GM19395 (cell line): ENCODE data around the gene ZNF699.
"Not testable (repeated sequence)": the region's sequence is repeated elsewhere in the genome, so short reads cannot be mapped to it uniquely, and the experiment has no call there.

Experiments used
- ATAC-seq: cut with Tn5 transposase; IDR thresholded peaks from one replicate; pipeline ENCODE4 v1.9.1; 2021; ENCODE audit warnings: mild to moderate bottlenecking, moderate library complexity; ENCODE audit not compliant: unreplicated experiment

ZNF699 gene

DNA sequence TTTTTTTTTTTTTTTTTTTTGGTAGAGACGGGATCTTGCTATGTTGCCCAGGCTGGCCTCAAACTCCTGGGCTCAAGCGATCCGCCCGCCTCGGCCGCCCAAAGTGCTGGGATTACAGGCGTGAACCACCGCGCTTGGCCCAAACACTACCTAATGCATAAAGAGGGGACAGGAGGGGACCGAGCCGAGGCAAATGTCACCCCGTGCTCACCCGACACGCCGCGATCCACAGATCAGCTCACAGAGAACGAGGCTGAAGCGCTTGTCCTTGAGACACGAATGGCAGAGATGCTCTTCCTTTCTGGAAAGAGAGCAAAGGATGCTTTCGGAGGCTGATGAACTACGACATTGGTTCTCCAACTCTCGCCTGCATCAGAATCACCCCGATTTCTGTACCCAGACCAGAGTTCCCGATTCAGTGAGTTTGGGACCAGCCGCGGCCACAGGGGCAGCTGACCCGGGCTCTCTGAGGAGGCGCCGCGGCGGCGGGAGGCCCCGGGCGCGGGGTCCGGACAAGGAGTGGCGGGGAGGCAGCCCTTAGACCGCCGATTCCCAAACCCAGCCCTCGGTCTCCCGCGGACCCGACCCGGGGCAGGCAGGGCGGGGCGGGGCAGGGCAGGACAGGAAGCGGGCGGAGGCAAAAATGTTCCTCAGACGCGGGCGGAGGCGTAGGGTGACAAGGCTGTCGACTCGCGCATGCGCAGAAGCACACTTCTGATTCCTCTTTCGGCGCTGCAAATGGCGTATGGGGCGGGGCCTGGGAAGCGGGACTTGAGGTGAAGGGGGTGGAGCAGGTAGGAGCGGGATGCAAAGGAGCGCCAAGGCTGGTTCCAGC lies at the start of gene ZNF699:
TSS of gene ZNF699 (minus strand) at position 700 of the 835 bp plus-strand sequence. CDS start 4,719 bp downstream, outside the sequence.
- ATAC-seq: peak; percentile 88

DNA sequence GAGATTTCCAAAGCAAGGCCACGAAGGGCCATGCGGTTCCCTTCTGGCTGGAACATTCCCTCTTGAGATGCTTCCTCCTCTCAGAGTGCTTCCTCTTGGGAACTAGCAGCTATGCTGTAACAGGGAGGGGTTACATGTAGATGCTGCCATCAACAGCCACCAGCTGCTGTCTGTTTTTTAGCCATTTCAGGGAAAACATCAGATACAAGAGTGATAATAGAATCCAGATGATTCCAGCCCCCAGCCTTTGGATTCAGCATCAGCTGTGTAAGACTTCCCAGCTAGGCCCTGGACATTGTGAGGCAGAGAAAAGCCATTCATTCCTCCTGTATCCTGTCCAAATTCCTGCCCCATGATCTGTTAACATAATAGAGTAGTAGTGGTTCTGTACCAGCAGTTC lies 45.0 kb upstream of the ZNF699 start:
- no peak for ATAC-seq

DNA sequence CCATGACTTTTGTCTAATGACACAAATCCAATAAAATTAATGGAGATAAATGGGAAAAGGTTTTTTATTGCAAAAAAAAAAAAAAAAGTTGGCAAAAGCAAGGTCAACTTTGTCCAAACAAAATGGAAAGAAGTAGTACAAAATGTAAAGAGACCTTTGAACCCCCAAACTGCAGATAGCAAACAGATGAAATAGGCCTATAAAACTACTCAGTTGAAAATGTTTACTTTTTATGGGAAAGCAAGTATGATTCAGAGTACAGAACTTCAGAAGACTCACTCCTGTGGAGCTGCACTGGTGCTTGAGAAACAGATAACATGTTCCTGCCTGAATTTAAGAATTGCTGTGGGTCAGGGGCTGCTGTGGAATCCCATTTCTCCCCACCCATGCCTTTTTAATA lies 43.4 kb upstream of the ZNF699 start:
- ATAC-seq: no peak

DNA sequence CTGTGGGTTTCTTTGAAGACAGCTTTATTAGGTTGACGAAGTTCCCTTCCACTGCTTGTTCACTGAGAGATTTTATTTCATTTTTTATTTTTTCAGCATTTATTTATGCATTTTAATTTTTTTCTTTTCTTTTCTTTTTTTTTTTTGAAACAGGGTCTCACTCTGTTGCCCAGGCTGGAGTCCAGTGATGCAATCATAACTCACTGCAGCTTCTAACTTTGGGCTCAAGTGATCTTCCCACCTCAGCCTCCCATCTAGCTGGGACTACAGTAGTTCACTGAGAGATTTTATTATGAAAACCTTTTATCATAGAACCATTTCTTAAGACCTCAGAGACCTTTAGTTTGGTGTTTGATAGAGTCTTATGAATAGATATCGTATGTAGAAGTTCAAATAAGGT lies 42.9 kb upstream of the ZNF699 start:
- ATAC-seq: no peak

DNA sequence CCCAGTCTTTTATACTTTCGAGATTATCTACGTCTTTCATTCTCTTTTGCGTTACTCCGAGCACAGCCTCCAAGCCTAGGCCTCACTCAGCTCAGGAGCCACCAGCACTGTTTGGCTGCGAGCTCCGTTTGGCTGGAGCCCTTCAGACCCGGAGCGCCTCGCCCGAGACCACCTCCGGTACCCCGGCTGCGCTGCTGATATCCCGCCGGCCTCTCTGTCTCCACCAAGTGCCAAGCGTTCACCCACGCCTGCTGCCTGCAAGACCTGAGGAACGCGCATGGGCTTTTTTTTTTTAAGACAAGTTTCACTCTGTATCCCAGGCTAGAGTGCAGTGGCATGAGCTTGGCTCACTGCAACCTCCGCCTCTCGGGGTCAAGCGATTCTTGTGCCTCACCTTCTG lies 39.0 kb upstream of the ZNF699 start:
- no peak for ATAC-seq

DNA sequence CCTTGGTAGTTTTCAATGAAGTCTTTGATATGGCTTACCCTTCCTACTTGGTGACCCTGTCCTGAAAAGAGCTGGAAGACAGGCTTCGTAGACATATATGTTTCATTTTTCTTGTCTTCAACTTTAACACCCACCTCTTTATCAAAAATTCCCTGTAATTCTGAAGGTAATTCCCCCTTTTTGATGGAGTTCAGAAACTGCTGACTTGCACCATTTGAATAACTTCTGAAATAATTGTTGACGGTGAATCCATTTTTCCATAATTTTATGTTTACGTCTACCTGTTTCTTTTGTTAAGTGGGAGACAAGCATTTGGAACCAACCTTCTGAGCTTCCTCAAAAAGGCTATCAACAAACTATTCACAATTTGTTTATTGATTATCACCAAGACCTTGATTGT lies 38.6 kb upstream of the ZNF699 start:
- no peak for ATAC-seq

DNA sequence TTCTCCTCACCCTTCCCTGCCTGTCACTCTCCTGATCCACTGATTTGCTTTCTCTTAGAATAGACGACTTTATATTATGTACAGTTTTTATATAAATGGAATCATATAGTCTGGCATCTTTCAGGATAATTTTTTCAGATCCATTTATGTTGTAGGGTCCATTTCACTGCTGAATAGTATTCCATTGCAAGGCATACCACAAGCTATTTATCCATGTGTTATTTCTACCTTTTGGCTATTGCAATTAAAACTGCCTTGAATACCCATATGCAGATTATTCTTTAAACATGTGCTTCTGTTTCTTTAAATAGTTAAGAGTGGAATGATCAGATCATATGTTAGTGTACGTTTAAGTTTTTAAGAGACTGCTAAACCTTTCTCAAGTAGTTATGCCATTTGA lies 35.4 kb upstream of the ZNF699 start:
- ATAC-seq: no peak

DNA sequence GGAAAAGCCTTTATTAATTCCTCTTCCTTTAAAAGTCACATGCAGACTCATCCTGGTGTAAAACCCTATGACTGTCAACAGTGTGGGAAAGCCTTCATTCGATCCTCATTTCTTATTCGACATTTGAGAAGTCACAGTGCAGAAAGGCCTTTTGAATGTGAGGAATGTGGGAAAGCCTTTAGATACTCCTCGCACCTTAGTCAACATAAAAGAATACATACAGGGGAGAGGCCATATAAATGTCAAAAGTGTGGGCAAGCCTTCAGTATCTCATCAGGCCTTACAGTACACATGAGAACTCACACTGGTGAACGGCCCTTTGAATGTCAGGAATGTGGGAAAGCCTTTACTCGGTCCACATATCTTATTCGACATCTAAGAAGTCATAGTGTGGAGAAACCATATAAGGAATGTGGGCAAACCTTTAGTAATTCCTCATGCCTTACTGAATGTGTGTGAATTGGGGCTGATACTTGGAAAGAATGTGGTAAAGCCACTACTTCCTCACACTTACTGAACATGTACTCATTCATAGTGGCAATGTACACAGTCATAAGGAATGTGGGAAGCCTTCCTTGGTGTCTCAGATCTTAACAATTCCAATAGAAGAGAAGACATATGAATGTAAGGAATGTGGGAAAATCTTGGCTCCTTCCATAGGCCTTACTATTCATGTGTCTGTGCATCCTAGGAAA lies 33.1 kb upstream of the ZNF699 start:
- no peak for ATAC-seq

DNA sequence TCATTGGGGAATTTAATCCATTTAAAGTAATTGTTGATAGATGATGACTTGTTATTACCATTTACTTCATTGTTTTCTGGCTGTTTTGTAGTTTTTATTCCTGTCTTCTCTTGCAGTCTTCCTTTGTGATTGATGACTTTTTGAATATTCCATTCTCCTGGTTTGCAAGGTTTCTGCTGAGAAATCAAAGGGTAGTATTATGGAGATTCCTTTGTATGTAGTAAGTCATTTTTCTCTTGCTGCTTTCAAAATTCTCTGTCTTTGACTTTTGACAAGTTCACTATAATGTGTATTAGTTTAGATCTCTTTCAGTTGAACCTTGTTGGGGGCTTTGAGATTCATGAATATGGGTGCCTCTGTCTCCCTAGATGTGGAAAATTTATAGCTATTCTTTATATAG lies 20.4 kb upstream of the ZNF699 start:
- no peak for ATAC-seq

DNA sequence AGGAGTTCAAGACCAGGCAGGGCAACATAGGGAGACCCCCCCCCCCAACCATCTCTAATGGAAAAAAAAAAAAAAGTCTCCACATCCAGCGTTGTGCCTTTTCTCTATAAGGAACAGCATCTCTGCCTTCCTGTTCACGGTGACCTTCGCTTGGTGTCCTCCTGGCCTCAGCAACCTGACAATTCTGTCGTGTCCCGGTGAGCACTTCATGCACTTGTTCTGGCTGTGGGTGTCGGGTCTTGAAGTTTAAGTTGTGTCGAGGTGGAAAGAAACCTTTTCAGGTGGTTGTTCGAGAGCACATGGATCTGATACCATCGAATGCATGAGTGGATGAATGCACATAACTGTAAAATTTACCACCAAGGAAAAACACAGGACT lies 14.9 kb upstream of the ZNF699 start:
- no peak for ATAC-seq

DNA sequence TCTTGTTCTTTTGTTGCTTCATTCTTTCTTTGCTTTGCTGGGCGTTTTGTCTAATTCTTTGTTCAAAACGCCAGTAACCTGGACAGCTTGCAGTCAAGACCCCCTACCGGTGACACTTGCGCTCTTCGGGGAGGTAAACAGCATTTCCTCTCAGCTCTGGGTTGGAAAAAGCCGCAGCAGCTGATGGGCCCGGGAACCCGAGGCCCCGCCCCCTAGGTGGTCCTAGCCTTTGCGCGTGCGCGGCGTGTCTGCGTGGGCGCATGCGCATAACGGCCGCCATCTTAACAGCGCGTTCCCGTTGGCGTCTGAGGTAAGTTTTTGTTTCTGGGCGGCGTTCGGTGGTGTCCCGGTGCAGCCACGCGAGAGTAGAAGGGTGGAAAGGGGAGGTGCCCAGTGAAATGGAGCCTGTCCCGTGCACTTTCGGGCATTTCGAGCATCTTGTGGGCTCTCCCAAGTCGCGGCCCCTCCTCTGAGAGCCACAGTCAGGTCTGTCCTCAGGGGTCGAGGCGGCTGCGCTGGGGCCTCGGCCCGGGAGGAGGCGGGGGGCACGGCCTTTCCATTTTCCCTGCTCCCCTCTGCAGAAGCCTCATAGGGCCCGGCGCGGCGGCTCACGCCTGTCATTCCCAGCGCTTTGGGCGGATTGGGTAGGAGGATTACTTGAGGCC lies 14.4 kb upstream of the ZNF699 start, which contains the start of gene ZNF559:
TSS of gene ZNF559 (plus strand) at position 261 of the 665 bp plus-strand sequence. CDS start 14,371 bp downstream, outside the sequence.
- peak; percentile 95 for ATAC-seq

DNA sequence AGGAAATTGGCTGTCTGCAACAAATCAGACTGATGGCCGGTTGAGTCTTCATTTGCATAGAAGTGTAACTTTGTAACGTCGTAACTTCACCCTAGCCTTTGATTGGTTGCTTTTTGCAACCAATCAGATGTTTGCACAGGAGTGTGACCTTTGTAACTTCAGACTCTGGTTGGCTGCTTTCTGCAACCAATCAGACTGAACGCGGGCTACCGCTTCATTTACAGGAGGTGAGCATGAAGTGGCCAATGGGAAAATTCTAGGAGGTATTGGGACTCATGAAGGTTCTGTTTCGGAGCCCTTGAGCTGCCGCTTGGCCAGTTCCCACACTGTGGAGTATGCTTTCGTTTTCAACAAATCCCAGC lies 13.9 kb upstream of the ZNF699 start:
- peak; percentile 45 for ATAC-seq

DNA sequence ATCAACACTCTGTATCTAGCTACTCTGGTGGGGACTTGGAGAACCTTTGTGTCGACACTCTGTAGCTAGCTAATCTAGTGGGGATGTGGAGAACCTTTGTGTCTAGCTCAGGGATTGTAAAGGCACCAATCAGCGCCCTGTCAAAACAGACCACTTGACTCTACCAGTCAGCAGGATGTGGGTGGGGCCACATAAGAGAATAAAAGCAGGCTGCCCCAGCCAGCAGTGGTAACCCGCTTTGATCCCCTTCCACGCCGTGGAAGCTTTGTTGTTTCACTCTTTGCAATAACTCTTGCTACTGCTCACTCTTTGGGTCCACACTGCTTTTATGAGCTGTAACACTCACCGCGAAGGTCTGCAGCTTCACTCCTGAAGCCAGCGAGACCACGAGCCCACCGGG lies 12.6 kb upstream of the ZNF699 start:
- not testable (repeated sequence) for ATAC-seq

DNA sequence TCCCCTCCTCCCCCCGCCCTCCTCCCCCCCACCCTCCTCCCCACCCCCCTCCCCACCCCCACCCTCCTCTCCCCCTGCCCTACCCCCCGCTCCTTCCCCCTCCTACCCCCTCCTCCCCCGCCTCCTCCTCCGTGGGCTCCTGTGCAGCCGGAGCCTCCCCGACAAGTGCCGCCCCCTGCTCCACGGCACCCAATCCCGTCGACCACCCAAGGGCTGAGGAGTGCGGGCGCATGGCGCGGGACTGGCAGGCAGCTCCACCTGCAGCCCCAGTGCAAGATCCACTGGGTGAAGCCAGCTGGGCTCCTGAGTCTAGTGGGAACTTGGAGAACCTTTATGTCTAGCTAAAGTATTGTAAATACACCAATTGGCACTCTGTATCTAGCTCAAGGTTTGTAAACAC lies 12.1 kb upstream of the ZNF699 start:
- ATAC-seq: not testable (repeated sequence)

DNA sequence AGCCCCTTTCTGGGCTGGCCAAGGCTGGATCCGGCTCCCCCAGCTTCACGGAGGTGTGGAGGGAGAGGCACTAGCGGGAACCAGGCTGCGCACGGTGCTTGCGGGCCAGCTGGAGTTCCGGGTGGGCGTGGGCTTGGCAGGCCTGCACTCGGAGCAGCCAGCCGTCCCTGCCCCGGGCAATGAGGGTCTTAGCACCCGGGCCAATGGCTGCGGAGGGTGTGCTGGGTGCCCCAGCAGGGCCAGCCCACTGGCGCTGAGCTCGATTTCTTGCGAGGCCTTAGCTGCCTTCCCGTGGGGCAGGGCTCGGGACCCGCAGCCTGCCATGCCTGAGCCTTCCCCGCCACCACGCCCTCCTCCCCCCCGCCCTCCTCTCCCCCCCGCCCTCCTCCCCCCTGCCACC lies 11.7 kb upstream of the ZNF699 start:
- no peak for ATAC-seq

DNA sequence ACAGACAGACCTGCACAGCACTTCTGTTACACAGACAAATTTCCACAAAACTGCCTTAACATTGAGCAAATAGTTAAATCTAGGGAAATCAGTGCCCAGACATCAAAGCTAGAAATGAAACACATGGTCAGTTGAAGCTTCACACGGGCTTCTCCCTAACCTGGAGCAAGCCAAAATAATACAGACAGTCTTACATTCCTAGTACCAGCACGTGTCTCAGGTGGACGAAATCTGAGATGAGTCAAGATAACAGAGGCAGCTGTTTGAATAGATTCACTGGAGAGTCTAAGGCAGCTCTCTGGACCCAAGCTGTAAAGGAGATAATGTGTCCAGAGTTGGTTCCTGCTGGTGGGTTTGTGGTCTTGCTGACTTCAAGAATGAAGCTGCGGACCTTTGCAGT lies 4.1 kb upstream of the ZNF699 start:
- ATAC-seq: no peak

DNA sequence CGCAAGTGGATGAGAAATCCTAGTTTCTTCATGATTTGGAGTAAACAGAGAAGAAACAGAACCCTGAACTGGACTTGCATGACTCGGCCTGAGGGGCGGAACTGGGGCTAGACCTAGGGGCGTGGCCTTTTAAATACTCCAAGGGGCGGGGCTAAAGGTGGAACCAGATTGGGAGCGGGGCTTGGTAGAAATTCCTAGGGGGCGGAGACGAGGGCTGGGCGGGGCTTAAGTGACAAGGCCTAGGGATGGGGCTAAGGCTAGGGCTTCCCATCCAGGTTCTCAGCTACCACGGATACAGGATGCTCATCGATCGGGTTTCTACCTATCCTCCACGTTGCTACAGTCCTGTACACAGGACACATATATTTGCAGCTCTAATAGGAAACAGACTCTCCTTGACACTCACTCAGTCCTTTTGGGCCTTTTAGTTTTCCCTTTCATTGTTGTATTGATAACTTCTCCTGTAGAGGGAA lies 372 bp upstream of the ZNF699 start:
- peak; percentile 74 for ATAC-seq

DNA sequence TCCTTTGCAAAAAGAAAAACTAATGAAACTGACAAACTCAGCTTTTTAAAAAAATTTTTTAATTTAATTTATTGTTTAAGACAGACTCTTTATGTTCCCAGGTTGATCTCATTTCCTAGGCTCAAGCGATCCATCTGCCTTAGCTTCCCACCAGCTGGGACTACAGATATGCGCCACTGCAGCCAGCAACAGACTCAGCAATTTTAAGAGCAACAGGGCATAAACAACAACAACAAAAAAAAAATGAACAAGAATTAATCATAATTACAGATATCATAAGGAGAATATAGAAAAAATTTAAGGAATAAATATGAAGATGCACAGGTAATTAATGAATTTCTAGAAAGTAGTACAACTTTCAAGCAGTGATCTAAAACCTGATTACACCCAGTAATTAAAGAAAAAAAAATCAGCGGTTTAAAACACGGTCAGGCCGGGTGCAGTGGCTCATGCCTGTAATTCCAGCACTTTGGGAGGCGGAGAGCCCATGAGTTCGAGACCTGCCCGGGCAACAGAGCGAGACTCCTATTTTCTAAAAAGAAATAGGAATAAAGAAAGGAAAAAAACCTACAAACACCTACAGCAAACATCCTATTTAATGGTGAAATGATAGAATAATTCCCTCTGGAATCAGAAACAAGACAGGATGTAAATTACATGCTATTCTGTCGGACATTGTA lies 1.4 kb downstream of the ZNF699 start:
- no peak for ATAC-seq

DNA sequence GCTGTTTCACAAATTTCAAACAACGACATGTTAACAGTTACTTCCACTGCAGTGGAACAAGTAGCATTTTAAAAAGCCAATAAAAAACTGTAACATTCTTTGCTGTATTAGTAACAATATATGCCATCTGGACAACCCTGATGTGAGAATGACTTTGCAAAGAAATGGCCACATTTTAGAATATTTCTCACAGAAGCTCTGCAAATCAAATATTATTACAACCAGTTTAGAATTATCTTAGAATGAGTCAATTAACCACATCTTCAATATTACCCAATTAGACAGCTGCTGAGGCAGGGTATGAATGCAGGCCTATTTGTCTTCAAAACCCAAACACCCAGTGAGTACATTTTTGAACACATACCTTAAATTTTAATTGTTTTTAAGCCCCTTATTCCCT lies 3.2 kb downstream of the ZNF699 start:
- no peak for ATAC-seq

DNA sequence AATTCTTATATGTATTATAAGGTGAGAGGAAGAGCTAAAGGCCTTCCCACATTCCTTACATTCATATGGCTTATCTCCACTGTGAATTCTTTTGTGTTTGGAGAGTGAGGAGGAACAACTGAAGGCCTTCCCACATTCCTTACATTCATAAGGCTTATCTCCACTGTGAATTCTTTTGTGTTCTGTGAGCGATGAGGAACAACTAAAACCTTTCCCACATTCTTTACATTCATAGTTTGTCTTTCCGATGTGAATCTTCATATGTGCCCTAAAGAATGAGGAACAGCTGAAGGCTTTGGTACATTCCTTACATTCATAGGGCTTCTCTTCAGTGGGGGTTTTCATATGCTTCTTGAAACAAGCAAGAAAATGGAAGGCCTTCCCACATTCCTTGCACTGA lies 13.3 kb downstream of the ZNF699 start:
- no peak for ATAC-seq

DNA sequence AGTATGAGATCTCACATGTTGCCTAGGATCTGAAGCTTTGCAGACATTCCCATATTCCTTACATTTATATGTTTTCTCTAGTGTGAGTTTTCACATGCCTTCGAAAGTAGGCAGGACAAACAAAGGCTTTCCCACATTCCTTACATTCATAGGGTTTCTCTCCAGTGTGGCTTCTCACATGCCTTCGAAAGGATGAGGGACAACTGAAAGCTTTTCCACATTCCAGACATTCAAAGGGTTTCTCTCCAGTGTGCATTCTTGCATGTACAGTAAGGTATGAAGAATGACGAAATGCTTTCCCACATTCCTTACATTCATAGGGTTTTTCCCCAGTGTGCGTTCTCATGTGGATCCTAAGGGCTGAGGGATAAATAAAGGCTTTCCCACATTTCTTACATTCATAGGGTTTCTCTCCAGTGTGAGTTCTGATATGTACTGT lies 14.2 kb downstream of the ZNF699 start:
- no peak for ATAC-seq
